Suppressor macrophage treated with lipopolysaccharide for 1 hour (primary cell): ENCODE data around the gene LRRC3C.

Experiments used
- DNase-seq, 3 donors: peaks; one replicate each; pipeline ENCODE4 v3.0.0-alpha.2; 2020 to 2022

The LRRC3C gene

DNA sequence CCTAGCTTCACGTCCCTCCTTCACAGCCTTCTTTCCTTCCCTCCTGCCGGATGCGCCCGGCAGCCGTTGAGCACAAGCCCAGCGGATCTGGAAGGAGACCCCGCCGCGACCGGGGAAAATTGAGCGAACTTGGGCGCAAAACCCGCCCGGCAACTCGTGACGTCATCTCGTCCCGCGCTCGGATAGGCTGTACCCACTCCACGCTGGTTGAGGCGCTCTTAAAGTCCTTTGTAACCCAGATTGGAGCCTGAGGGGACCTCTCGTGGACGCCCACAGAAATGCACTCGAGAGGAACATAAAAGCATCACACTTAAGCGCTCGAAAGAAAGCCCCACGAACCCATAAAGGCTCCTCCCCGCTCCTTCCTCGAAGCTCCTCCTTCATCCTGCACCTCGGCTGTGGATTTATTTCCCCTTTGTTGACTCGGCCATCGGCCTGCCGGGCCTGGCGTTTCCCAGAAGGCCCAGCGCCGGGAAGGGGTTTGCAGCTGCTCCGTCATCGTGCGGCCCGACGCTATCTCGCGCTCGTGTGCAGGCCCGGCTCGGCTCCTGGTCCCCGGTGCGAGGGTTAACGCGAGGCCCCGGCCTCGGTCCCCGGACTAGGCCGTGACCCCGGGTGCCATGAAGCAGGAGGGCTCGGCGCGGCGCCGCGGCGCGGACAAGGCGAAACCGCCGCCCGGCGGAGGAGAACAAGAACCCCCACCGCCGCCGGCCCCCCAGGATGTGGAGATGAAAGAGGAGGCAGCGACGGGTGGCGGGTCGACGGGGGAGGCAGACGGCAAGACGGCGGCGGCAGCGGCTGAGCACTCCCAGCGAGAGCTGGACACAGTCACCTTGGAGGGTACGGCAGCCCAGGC is 53.0 kb downstream of the LRRC3C start, which contains the start of gene PSMD3:
Gene PSMD3, plus strand, starts transcription at position 457 of the 856 bp plus-strand sequence. Its CDS starts 164 bp downstream, at position 621.
- DNase-seq = peak; percentile 98 to 100 (median 100)

DNA sequence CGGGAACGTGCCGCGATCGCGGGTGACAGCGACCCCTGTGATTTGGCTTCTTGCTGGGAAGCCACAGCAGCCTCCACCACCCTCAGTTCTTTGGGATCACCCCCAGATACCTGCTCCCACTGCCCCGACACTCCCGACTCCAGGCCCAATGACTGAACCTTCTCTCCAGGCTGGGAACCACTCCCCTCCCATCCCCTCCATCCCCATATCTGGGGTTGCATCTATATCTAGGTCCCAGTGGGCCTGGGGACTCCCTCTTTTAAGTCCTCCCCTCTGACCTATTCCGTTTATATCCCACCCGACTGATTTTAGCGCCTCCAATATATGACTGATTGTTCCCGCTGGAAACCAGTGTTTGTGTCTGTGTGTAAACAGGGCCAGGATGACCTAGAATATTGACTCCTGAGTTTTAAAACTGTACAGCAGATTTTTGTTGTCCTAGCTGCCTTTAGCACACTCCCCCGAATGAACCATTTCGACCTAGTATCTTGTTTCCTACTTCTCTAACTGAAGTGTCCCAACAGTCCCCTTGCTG is 53.7 kb downstream of the LRRC3C start:
- no peak for DNase-seq

GRCh38 chr17:39981766-39982375 is 54.3 kb downstream of the LRRC3C start:
- peak in 1 of 3 donors; percentile 37 for DNase-seq

DNA sequence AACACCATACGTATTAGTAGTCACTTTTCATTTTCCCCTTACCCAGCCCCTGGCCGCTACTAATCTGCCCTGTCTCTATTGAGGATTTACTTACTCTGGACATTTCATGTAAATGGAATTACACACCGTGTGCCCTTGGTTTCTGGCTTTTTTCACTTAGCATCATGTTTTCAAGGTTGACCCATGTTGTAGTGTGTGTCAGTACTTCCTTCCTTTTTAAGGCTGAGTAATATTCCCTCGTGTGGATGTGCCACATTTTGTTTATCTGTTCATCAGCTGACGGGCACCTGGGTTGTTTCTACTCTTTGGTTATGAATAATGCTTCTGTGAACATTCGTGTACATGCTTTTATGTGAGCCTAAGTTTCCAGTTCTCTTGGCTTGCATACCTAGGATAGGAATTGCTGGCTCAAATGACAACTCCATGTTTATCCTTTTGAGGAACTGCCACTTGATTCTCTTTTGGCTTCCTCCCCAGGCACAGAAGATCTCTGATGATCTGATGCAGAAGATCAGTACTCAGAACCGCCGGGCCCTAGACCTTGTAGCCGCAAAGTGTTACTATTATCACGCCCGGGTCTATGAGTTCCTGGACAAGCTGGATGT is 60.8 kb downstream of the LRRC3C start:
- DNase-seq = no peak

DNA sequence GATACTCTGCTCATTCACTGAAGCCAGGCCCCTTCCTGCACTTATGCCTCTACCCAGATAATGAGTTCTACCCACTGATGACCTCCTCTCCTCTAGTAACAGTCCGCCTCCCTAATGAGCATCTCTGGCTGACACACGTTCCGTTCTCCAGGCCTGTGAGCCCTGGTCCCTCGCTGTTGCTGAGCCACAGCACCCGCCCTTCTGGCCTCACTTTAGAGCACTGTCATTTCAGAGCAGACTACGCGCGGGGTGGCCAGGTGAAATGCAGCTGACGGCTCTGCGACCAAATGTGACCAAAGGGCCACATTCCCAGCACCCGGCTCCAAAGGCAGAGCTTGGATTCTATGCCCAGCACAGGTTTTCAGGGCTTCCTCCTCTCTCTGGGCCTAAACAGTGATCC is 66.9 kb downstream of the LRRC3C start:
- no peak for DNase-seq
